ENCODE data around the gene ARRB2. TPM values are rescaled to one million over a fixed set of nuclear protein-coding genes. Genes with fewer than 3 reads are reported as not detected.

Gene ARRB2
- total RNA-seq, 4 donors from 2014 or later, result 4.4 to 24.8 (median 10.1) TPM

DNA sequence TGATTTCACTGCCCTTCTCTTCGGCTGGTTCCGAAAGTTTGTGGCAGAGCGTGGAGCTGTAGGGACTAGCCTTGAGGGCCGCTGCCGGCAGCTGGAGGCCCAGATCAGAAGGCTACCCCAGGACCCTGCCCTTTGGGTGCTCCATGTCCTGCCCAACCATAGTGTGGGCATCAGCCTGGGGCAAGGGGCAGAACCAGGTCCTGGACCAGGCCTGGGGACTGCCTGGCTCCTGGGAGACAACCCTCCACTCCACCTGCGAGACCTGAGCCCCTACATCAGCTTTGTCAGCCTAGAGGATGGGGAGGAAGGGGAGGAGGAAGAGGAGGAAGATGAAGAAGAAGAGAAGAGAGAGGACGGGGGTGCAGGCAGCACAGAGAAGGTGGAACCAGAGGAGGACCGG is 30.2 kb downstream of the ARRB2 start:
- DNase-seq, result no peak
- intact Hi-C loops (cut with DNase I), result no loop called here
- peaks cover 0 to 22% (median 0%) of the 10 kb centered on the region in 4 donors for H3K27me3 ChIP-seq
- H3K4me3 ChIP-seq, result no peak overlapping the region
- H3K4me1 ChIP-seq, result peaks cover 6 to 33% (median 9%) of the 10 kb centered on the region in 3 donors
- 89 to 92% methylated on average over 2 to 8 of the region's 8 CpGs for WGBS, 2 donors
- peaks cover 0 to under 1% (median 0%) of the 10 kb centered on the region in 3 donors for H3K36me3 ChIP-seq
- no peak for TF ChIP-seq POLR2A (IDR thresholded peaks at IDR 0.05)
- TF ChIP-seq, protein P1, sequence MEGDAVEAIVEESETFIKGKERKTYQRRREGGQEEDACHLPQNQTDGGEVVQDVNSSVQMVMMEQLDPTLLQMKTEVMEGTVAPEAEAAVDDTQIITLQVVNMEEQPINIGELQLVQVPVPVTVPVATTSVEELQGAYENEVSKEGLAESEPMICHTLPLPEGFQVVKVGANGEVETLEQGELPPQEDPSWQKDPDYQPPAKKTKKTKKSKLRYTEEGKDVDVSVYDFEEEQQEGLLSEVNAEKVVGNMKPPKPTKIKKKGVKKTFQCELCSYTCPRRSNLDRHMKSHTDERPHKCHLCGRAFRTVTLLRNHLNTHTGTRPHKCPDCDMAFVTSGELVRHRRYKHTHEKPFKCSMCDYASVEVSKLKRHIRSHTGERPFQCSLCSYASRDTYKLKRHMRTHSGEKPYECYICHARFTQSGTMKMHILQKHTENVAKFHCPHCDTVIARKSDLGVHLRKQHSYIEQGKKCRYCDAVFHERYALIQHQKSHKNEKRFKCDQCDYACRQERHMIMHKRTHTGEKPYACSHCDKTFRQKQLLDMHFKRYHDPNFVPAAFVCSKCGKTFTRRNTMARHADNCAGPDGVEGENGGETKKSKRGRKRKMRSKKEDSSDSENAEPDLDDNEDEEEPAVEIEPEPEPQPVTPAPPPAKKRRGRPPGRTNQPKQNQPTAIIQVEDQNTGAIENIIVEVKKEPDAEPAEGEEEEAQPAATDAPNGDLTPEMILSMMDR (IDR thresholded peaks at IDR 0.05), result no peak
- no peaks in the 10 kb centered on the region for H3K9me3 ChIP-seq
- no peak overlapping the region for H3K27ac ChIP-seq

GRCh38 chr17:4741544-4741943 is 31.1 kb downstream of the ARRB2 start:
- intact Hi-C loops (cut with DNase I), result no loop called here
- 90 to 94% methylated on average over 4 to 8 of the region's 8 CpGs for WGBS, 2 donors

GRCh38 chr17:4742133-4742532 is 31.7 kb downstream of the ARRB2 start:
- 57 to 78% methylated on average over 3 to 7 of the region's 9 CpGs for WGBS, 2 donors
- H3K4me3 ChIP-seq, result no peak overlapping the region
- TF ChIP-seq, protein P1 (IDR thresholded peaks at IDR 0.05), result no peak
- no peak for TF ChIP-seq POLR2A (IDR thresholded peaks at IDR 0.05)

More at GRCh38 chr17:4741544-4741943, 31.1 kb downstream of the ARRB2 start:
- Histone ChIP-seq H3K27me3 (peaks cover 0 to 27% (median 0%) of the 10 kb centered on the region in 4 donors), H3K27ac (no peak overlapping the region), H3K9me3 (no peaks in the 10 kb centered on the region), H3K4me3 (no peak overlapping the region), H3K4me1 (peaks cover 6 to 36% (median 9%) of the 10 kb centered on the region in 3 donors), H3K36me3 (no peaks in the 10 kb centered on the region)
- no peak for DNase-seq
- no peak for TF ChIP-seq POLR2A (IDR thresholded peaks at IDR 0.05)
- TF ChIP-seq, protein P1 (IDR thresholded peaks at IDR 0.05), result no peak

GRCh38 chr17:4742629-4743028 is 32.2 kb downstream of the ARRB2 start:
- Histone ChIP-seq H3K27me3 (peaks cover 0 to 27% (median 0%) of the 10 kb centered on the region in 4 donors), H3K9me3 (no peaks in the 10 kb centered on the region), H3K36me3 (no peaks in the 10 kb centered on the region), H3K4me3 (no peak overlapping the region), H3K4me1 (peaks cover 6 to 36% (median 9%) of the 10 kb centered on the region in 3 donors), H3K27ac (no peak overlapping the region)
- WGBS, 2 donors, result 71 to 80% methylated on average over 6 to 10 of the region's 10 CpGs
- intact Hi-C loops (cut with DNase I), result no loop called here
- TF ChIP-seq, protein P1 (IDR thresholded peaks at IDR 0.05), result no peak
- TF ChIP-seq POLR2A (IDR thresholded peaks at IDR 0.05), result no peak
- no peak for DNase-seq

More at GRCh38 chr17:4742133-4742532, 31.7 kb downstream of the ARRB2 start:
- Histone ChIP-seq H3K4me1 (peaks cover 6 to 36% (median 9%) of the 10 kb centered on the region in 3 donors), H3K36me3 (no peaks in the 10 kb centered on the region), H3K27me3 (peaks cover 0 to 27% (median 0%) of the 10 kb centered on the region in 4 donors), H3K9me3 (no peaks in the 10 kb centered on the region), H3K27ac (no peak overlapping the region)
- intact Hi-C loops (cut with DNase I), result no loop called here
- DNase-seq, result no peak

- 96% methylated on average over 3 to 5 of the region's 8 CpGs for WGBS, 2 donors
- H3K36me3 ChIP-seq, result no peaks in the 10 kb centered on the region
- DNase-seq, result no peak
- peaks cover 5 to 35% (median 8%) of the 10 kb centered on the region in 3 donors for H3K4me1 ChIP-seq
- no peaks in the 10 kb centered on the region for H3K9me3 ChIP-seq
- no peak overlapping the region for H3K27ac ChIP-seq
- no peak overlapping the region for H3K4me3 ChIP-seq
- H3K27me3 ChIP-seq, result peaks cover 0 to 30% (median 0%) of the 10 kb centered on the region in 4 donors
- intact Hi-C loops (cut with DNase I), result no loop called here
- TF ChIP-seq, protein P1 (IDR thresholded peaks at IDR 0.05), result no peak
- TF ChIP-seq POLR2A (IDR thresholded peaks at IDR 0.05), result no peak
These were observed 32.8 kb downstream of the ARRB2 start for GRCh38 chr17:4743216-4743615.

All from esophagus squamous epithelium (tissue), 5 donors.